ENCODE measurements around the gene SNRNP200. TPM values are rescaled to one million over a fixed set of nuclear protein-coding genes. Genes with fewer than 3 reads are reported as not detected.

Gene SNRNP200
- total RNA-seq, 3 donors from 2014 or later (not counting 1 experiment from before 2014, with no cell fraction given), result 207 to 236 (median 228) TPM

GRCh38 chr2:96326990-96327820 lies 21.9 kb upstream of the SNRNP200 start:
- H3K36me3 ChIP-seq (ENCODE audit: control insufficient read depth, insufficient read depth, low read length), result peaks cover 17% of the 10 kb centered on the region
- no peaks in the 10 kb centered on the region for H3K36me3 Mint-ChIP-seq
- peak overlapping the region; percentile 77 for H3K27ac ChIP-seq (ENCODE audit: low read length)
- H3K27me3 Mint-ChIP-seq (ENCODE audit: low read depth in 2 of 2), result no peaks in the 10 kb centered on the region
- no peaks in the 10 kb centered on the region for H3K27me3 ChIP-seq (ENCODE audit: control insufficient read depth, insufficient read depth, low read length)
- H3K9me3 Mint-ChIP-seq, result no peaks in the 10 kb centered on the region
- no peak for DNase-seq
- peak overlapping the region; percentile 90 to 92 for H3K27ac Mint-ChIP-seq
- no peak for TF ChIP-seq CTCF (IDR thresholded peaks at IDR 0.05)
- 98% methylated on average over 20 of the region's 21 CpGs for WGBS (ENCODE audit: insufficient coverage)
- peaks cover 35% of the 10 kb centered on the region for H3K4me1 ChIP-seq (ENCODE audit: control insufficient read depth, insufficient read depth, low read length)
- no peaks in the 10 kb centered on the region for H3K9me3 ChIP-seq (ENCODE audit: control insufficient read depth, insufficient read depth, low read length)
- intact Hi-C loops (cut with micrococcal nuclease), result no loop called here
- peak overlapping the region; percentile 96 for H3K4me3 Mint-ChIP-seq
- H3K4me3 ChIP-seq (ENCODE audit: low read length), result no peak overlapping the region
- ATAC-seq, result no peak
- peaks cover 43 to 48% of the 10 kb centered on the region in 2 donors for H3K4me1 Mint-ChIP-seq

- intact Hi-C loops (cut with micrococcal nuclease), result no loop called here
- no peaks in the 10 kb centered on the region for H3K9me3 Mint-ChIP-seq
- H3K27ac Mint-ChIP-seq, result peak overlapping the region; percentile 90 to 92
- 97% methylated on average over 8 of the region's 8 CpGs for WGBS (ENCODE audit: insufficient coverage)
- H3K4me1 Mint-ChIP-seq, result peaks cover 48 to 54% of the 10 kb centered on the region in 2 donors
- DNase-seq, result no peak
- H3K4me3 Mint-ChIP-seq, result peak overlapping the region; percentile 96
- H3K27ac ChIP-seq (ENCODE audit: low read length), result peak overlapping the region; percentile 77
- no peaks in the 10 kb centered on the region for H3K27me3 ChIP-seq (ENCODE audit: control insufficient read depth, insufficient read depth, low read length)
- H3K36me3 ChIP-seq (ENCODE audit: control insufficient read depth, insufficient read depth, low read length), result peaks cover 17% of the 10 kb centered on the region
- no peak for ATAC-seq
- TF ChIP-seq CTCF (IDR thresholded peaks at IDR 0.05), result no peak
- H3K36me3 Mint-ChIP-seq, result no peaks in the 10 kb centered on the region
- no peaks in the 10 kb centered on the region for H3K9me3 ChIP-seq (ENCODE audit: control insufficient read depth, insufficient read depth, low read length)
- peaks cover 39% of the 10 kb centered on the region for H3K4me1 ChIP-seq (ENCODE audit: control insufficient read depth, insufficient read depth, low read length)
- no peaks in the 10 kb centered on the region for H3K27me3 Mint-ChIP-seq (ENCODE audit: low read depth in 2 of 2)
- H3K4me3 ChIP-seq (ENCODE audit: low read length), result no peak overlapping the region
Measured at GRCh38 chr2:96326564-96326963, 21.2 kb upstream of the SNRNP200 start.

- H3K4me3 Mint-ChIP-seq, result peak overlapping the region; percentile 96
- Histone ChIP-seq H3K36me3 (ENCODE audit: control insufficient read depth, insufficient read depth, low read length) (peaks cover 17% of the 10 kb centered on the region), H3K9me3 (ENCODE audit: control insufficient read depth, insufficient read depth, low read length) (no peaks in the 10 kb centered on the region), H3K4me1 (ENCODE audit: control insufficient read depth, insufficient read depth, low read length) (peaks cover 43% of the 10 kb centered on the region), H3K27me3 (ENCODE audit: control insufficient read depth, insufficient read depth, low read length) (no peaks in the 10 kb centered on the region), H3K4me3 (ENCODE audit: low read length) (peak overlapping the region; percentile 75), H3K27ac (ENCODE audit: low read length) (peak overlapping the region; percentile 77)
- TF ChIP-seq CTCF (IDR thresholded peaks at IDR 0.05), result no peak
- H3K27me3 Mint-ChIP-seq (ENCODE audit: low read depth in 2 of 2), result no peaks in the 10 kb centered on the region
- 5% methylated on average over 8 of the region's 8 CpGs for WGBS (ENCODE audit: insufficient coverage)
- peaks cover 55 to 61% of the 10 kb centered on the region in 2 donors for H3K4me1 Mint-ChIP-seq
- ATAC-seq (peak; percentile 73 to 81 (median 77)), DNase-seq (peak; percentile 48 to 79)
- peak overlapping the region; percentile 90 to 92 for H3K27ac Mint-ChIP-seq
- no peaks in the 10 kb centered on the region for H3K9me3 Mint-ChIP-seq
- H3K36me3 Mint-ChIP-seq, result no peaks in the 10 kb centered on the region
- intact Hi-C loops (cut with micrococcal nuclease), result no loop called here
Measured at GRCh38 chr2:96325884-96326255, 20.5 kb upstream of the SNRNP200 start.

Measured in natural killer cell (primary cell).